Uterus (tissue), 2 donors: ENCODE data around the gene MSS51.

ENCODE experiments used
- POLR2A ChIP-seq, 2 donors: fragments of 450-650 bp; IDR thresholded peaks; one replicate each; pipeline ENCODE4 v1.6.1; 2016; ENCODE audit warnings: antibody characterized with exemption in 2 of 2, mild to moderate bottlenecking in 1 of 2, moderate library complexity in 1 of 2
- TF ChIP-seq, protein P1 (sequence below), 4 experiments: fragments of 200-600 bp in 2 of 4; fragments of 450-650 bp in 2 of 4; sonication (generic) in 2 of 4; IDR thresholded peaks; one replicate each; pipeline ENCODE4 v1.5.1; 2016 to 2019; ENCODE audit warnings: antibody characterized with exemption in 4 of 4, mild to moderate bottlenecking in 2 of 4, moderate library complexity in 1 of 4

DNA sequence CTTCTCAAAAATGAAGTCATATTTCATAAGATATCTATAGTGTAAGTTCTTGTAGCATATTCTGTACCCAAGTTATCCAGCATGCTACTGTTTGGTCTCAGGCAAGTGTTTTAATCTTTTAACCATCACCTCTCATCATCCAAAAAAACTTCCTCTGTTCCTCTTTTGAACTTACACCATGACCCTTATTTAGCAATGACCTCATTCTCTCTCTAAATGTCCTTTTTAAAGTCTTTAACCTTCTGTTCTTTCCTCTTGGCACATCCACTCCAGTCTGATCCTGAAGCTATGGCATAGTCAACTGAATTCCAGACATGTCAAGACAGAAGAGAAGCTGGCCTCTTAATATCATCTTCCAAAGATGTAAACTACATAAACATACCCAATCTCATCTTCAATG is 36.2 kb upstream of the MSS51 start:
- TF ChIP-seq, protein P1, sequence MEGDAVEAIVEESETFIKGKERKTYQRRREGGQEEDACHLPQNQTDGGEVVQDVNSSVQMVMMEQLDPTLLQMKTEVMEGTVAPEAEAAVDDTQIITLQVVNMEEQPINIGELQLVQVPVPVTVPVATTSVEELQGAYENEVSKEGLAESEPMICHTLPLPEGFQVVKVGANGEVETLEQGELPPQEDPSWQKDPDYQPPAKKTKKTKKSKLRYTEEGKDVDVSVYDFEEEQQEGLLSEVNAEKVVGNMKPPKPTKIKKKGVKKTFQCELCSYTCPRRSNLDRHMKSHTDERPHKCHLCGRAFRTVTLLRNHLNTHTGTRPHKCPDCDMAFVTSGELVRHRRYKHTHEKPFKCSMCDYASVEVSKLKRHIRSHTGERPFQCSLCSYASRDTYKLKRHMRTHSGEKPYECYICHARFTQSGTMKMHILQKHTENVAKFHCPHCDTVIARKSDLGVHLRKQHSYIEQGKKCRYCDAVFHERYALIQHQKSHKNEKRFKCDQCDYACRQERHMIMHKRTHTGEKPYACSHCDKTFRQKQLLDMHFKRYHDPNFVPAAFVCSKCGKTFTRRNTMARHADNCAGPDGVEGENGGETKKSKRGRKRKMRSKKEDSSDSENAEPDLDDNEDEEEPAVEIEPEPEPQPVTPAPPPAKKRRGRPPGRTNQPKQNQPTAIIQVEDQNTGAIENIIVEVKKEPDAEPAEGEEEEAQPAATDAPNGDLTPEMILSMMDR (IDR thresholded peaks at IDR 0.05), result no peak
- TF ChIP-seq POLR2A (IDR thresholded peaks at IDR 0.05), result no peak
